ENCODE data around the gene SCFD2.

SCFD2 gene

GRCh38 chr4:53119680-53120079, 246.2 kb downstream of the SCFD2 start:
- no peak for TF ChIP-seq CTCF (IDR thresholded peaks at IDR 0.05; ENCODE audit: low read depth, low read length, missing control alignments)
- in situ Hi-C loops (cut with HindIII; ENCODE audit: low pct_ligation_motif_present, low sequenced_read_pairs) = no loop called here
- peak; percentile 84 for DNase-seq
- Histone ChIP-seq H3K27ac (no peak overlapping the region), H3K36me3 (replicated peaks) (no peaks in the 10 kb centered on the region), H3K27me3 (replicated peaks) (no peaks in the 10 kb centered on the region), H3K4me3 (ENCODE audit: low read depth, low read length) (no peak overlapping the region)

- in situ Hi-C loops (cut with HindIII; ENCODE audit: low pct_ligation_motif_present, low sequenced_read_pairs) = no loop called here
- Histone ChIP-seq H3K36me3 (replicated peaks) (no peaks in the 10 kb centered on the region), H3K27me3 (replicated peaks) (no peaks in the 10 kb centered on the region), H3K4me3 (ENCODE audit: low read depth, low read length) (no peak overlapping the region), H3K27ac (no peak overlapping the region)
- DNase-seq = no peak
- TF ChIP-seq CTCF (IDR thresholded peaks at IDR 0.05; ENCODE audit: low read depth, low read length, missing control alignments) = no peak
Observed at GRCh38 chr4:53118676-53119075, 247.2 kb downstream of the SCFD2 start.

- no peak overlapping the region for H3K27ac ChIP-seq
- peak; percentile 46 for DNase-seq
Observed at GRCh38 chr4:53116954-53117353, 248.9 kb downstream of the SCFD2 start.

GRCh38 chr4:53113431-53114225, 252.2 kb downstream of the SCFD2 start:
- no peak overlapping the region for H3K4me3 ChIP-seq (ENCODE audit: low read depth, low read length)
- no peak for TF ChIP-seq CTCF (IDR thresholded peaks at IDR 0.05; ENCODE audit: low read depth, low read length, missing control alignments)
- no peak overlapping the region for H3K27ac ChIP-seq
- H3K27me3 ChIP-seq (replicated peaks) = no peaks in the 10 kb centered on the region
- in situ Hi-C loops (cut with HindIII; ENCODE audit: low pct_ligation_motif_present, low sequenced_read_pairs) = no loop called here
- H3K36me3 ChIP-seq (replicated peaks) = no peaks in the 10 kb centered on the region
- DNase-seq = no peak

More at GRCh38 chr4:53116954-53117353, 248.9 kb downstream of the SCFD2 start:
- in situ Hi-C loops (cut with HindIII; ENCODE audit: low pct_ligation_motif_present, low sequenced_read_pairs) = no loop called here
- H3K27me3 ChIP-seq (replicated peaks) = no peaks in the 10 kb centered on the region
- no peaks in the 10 kb centered on the region for H3K36me3 ChIP-seq (replicated peaks)
- TF ChIP-seq CTCF (IDR thresholded peaks at IDR 0.05; ENCODE audit: low read depth, low read length, missing control alignments) = no peak
- H3K4me3 ChIP-seq (ENCODE audit: low read depth, low read length) = no peak overlapping the region

GRCh38 chr4:53105313-53105712, 260.5 kb downstream of the SCFD2 start:
- H3K4me3 ChIP-seq (ENCODE audit: low read depth, low read length) = no peak overlapping the region
- TF ChIP-seq CTCF (IDR thresholded peaks at IDR 0.05; ENCODE audit: low read depth, low read length, missing control alignments) = no peak
- H3K27ac ChIP-seq = no peak overlapping the region
- no peaks in the 10 kb centered on the region for H3K36me3 ChIP-seq (replicated peaks)
- DNase-seq = no peak
- in situ Hi-C loops (cut with HindIII; ENCODE audit: low pct_ligation_motif_present, low sequenced_read_pairs) = no loop called here
- no peaks in the 10 kb centered on the region for H3K27me3 ChIP-seq (replicated peaks)

GRCh38 chr4:53103481-53103880, 262.4 kb downstream of the SCFD2 start:
- Histone ChIP-seq H3K27me3 (replicated peaks) (no peaks in the 10 kb centered on the region), H3K27ac (no peak overlapping the region), H3K4me3 (ENCODE audit: low read depth, low read length) (no peak overlapping the region), H3K36me3 (replicated peaks) (no peaks in the 10 kb centered on the region)
- no peak for TF ChIP-seq CTCF (IDR thresholded peaks at IDR 0.05; ENCODE audit: low read depth, low read length, missing control alignments)
- DNase-seq = no peak
- in situ Hi-C loops (cut with HindIII; ENCODE audit: low pct_ligation_motif_present, low sequenced_read_pairs) = no loop called here
